ENCODE data around the gene CXCR1.
"Not testable (repeated sequence)": the region's sequence is repeated elsewhere in the genome, so short reads cannot be mapped to it uniquely, and the experiment has no call there.

Gene CXCR1

GRCh38 chr2:218166791-218167190 lies at the start of gene CXCR1:
Gene CXCR1 (minus strand): TSS chr2:218166962. CDS start chr2:218165211, 1,751 bp downstream.
- DNase-seq (ENCODE audit: low spot score) = no peak

DNA sequence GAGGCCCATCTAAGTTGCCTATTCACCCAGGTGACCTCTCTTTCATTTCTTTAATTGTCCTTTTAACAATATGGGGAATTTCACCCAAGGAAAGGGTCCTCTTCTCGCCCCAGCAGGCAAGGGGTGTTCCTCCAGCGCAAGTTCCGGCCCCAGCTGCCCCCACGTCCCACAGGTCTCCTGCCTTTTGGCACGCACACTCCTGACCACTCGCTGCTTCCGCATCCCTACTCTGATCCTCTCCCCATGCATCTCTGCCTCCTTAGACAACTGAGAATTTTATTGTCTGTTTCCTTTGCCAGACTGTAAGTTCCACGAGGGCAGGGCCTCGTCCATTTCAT lies 49.5 kb upstream of the CXCR1 start:
- no peak for DNase-seq (ENCODE audit: low spot score)

- DNase-seq (ENCODE audit: low spot score) = no peak
Observed at GRCh38 chr2:218214116-218214515, 47.4 kb upstream of the CXCR1 start.

DNA sequence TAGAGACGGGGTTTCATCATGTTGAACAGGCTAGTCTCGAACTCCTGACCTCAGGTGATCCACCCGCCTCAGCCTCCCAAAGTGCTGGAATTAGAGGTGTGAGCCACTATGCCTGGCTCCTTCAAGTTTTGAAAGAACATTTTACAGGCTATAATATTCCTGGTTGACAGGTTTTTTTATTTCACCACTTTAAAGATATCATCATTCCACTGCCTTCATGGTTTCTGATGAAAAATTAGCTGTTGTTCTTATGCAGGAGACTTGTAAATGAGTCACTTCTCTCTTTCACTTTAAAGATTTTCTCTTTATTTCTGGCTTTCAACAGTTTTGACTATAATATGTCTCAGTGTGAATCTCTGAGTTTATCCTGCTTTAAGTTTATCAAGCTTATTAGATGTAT lies 42.3 kb upstream of the CXCR1 start:
- no peak for DNase-seq (ENCODE audit: low spot score)

DNA sequence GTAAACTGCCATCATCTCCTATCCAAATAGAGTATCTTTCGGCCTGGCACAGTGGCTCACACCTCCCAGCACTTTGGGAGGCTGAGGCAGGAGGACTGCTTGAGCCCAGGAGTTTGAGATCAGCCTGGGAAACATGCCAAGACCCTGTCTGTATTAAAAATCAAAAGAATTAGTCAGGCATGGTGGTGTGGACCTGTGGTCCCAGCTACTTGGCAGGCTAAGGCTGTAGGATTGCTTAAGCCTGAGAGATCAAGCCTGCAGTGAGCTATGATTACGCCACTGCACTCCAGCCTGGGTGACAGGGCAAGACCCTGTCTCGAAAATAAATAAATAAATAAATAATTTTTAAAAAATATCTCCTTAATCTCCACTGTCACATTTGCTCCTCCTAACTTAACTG lies 35.5 kb upstream of the CXCR1 start:
- DNase-seq (ENCODE audit: low spot score) = no peak

GRCh38 chr2:218196974-218197373 lies 30.2 kb upstream of the CXCR1 start:
- DNase-seq (ENCODE audit: low spot score) = no peak

- DNase-seq (ENCODE audit: low spot score) = no peak
Observed at GRCh38 chr2:218194880-218195279, 28.1 kb upstream of the CXCR1 start.

DNA sequence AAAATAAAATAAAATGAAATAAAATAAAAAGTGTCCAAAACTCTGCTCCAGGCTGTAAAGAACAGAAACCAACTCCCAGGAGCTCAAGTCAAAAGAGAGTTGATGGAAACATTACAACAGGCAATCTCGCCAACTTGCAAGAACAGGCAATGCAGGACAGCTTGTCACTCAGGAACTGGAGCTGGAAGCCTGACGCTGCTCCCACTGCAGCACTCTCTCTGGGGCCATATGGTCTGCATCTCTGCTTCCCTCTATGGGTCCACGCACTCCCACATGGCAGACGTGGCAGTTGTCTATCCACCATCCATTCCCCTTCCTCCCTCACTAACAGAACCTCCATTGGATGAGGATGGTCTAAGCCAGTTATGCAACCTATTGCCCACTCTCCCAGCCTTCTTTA lies 26.9 kb upstream of the CXCR1 start:
- DNase-seq (ENCODE audit: low spot score) = no peak

- DNase-seq (ENCODE audit: low spot score) = no peak
Observed at GRCh38 chr2:218192902-218193430, 26.2 kb upstream of the CXCR1 start.

DNA sequence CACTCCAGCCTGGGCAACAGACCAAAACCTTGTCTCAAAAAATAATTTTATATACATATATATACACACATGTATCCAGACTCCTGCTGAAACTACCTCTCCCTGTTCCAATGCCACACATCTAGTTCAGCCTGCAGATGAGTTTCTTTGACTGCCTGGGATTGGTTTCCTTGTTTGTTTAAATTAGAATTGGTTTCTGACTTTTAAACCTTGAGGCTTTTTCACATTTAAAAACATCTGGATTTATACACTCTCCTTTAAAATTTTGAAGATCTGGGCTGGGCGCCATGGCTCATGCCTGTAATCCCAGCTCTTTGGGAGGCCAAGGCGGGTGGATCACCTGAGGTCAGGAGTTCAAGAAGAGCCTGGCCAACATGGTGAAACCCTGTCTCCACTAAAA lies 21.8 kb upstream of the CXCR1 start:
- DNase-seq (ENCODE audit: low spot score) = no peak

- DNase-seq (ENCODE audit: low spot score) = no peak
Observed at GRCh38 chr2:218187296-218188015, 20.7 kb upstream of the CXCR1 start.

DNA sequence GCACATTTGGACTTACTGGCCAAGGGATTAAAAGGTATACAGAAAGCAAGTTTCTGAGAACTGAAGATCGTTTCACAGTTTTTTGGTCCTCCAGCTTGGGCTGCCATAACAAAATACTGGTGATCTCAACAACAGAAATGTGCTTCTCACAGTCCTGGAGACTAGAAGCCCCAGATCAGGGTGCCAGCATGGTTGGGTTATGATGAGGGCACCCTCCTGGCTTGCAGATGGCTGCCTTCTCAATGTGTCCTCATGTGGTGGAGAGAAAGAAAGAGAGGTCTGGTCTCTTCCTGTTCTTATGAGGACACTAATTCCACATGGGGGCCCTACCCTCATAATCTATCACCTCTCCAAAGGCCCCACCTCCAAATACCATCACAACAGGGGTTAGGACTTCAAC lies 20.1 kb upstream of the CXCR1 start:
- no peak for DNase-seq (ENCODE audit: low spot score)

DNA sequence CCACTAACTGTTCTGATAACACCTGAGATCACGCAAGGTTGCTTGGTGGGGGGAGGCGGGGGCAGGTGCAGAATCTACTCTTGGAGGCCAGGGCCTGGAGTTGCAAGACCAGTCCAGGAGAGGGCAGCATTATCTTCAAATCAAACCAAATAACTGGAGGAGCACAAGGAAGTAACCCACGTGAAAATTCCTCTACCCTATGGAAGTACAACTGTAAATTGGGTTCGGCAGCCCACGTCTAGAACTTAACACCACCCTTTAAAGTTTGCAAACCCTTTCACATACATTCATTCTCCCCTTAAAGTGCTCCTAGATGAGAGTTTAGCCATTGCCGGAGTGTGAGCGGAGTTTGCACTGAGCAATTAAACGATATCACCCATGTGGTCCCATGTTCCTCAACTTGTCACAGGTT lies 19.6 kb upstream of the CXCR1 start:
- peak; percentile 32 for DNase-seq (ENCODE audit: low spot score)

- DNase-seq (ENCODE audit: low spot score) = no peak
Observed at GRCh38 chr2:218184331-218184730, 17.6 kb upstream of the CXCR1 start.

DNA sequence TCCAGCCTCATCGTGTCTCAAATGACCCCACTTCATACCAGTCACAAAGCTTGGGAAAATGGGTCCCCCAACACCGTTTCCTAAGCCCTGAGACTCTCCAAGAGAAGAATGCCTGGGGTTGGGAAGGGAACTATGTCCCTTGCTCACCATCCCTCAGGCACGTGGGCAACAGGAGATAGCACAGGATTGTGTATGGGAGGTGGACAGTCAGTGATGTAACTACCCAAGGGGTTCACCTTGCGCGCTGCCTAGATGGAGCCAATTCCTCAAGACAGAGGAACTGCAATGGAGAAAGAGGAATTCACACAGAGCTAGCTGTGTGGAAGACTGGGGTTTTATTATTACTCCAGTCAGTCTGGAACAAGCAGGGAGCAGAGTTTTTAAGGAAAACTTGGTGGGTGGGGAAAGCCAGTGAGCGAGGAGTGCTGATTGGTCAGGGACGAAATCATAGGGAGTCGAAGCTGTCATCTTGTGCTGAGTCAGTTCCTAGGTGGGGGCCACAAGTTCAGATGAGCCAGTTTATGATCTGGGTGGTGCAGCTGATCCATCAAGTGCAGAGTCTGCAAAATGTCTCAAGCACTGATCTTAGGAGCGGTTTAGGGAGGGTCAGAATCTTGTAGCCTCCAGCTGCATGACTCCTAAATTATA lies 13.8 kb upstream of the CXCR1 start:
- DNase-seq (ENCODE audit: low spot score) = no peak

GRCh38 chr2:218179782-218180181 lies 13.0 kb upstream of the CXCR1 start:
- no peak for DNase-seq (ENCODE audit: low spot score)

- no peak for DNase-seq (ENCODE audit: low spot score)
Observed at GRCh38 chr2:218172845-218173244, 6.1 kb upstream of the CXCR1 start.

DNA sequence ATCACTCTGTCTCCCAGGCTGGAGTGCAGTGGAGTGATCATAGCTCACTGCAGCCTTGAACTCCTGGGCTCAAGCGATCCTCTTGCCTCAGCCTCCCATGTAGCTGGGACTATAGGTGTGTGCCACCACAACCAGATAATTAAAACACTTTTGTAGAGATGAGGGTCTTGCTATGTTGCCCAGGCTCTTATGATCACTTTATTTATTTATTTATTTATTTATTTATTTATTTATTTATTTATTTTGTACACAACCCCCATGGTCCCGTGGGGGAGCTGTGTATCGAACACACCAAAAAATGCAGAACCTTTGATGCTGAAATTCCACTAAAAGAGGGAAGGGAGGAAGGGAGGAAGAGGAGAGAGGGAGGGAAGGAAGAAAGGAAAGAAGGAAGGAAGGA lies 5.0 kb upstream of the CXCR1 start:
- not testable (repeated sequence) for DNase-seq (ENCODE audit: low spot score)

- DNase-seq (ENCODE audit: low spot score) = no peak
Observed at GRCh38 chr2:218169757-218170546, 3.2 kb upstream of the CXCR1 start.

DNA sequence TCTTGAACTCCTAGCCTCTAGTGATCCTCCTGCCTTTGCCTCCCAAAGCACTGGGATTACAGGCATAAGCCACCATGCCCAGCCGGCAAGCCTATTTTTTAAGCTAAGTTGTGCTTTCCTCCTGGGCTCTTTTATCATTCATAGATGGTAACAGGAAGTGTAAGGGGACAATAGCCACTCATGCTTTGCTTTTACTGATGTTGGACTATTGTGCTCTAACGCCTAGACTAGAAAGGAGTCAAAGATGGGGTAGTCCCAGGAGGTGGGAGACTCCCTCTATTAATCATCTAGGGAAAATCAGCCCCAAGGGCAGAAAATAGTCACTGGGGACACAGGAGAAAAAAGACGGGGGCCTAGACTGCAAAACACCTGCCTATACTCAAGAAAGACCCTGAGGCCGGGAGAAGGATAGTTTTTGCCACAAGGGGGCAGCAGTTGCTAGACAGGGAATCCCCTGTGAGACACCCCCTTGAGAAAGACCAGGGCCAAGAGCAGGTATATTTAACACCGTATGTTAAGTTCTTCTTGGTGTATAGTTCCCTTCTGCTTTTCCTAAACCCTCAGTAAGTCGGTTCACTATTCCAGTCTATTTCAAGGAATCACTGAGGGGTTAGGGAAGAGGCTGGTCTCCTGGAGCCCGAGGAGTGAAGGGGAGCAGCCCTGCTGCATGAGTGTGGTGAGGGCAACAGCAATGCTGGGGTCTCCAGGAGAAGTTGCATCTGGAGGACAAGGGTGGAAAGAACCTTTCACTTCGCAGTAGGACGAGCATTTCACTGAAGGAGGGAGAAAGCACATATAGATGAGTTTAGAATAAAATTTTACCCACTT lies 2.1 kb upstream of the CXCR1 start:
- no peak for DNase-seq (ENCODE audit: low spot score)

DNA sequence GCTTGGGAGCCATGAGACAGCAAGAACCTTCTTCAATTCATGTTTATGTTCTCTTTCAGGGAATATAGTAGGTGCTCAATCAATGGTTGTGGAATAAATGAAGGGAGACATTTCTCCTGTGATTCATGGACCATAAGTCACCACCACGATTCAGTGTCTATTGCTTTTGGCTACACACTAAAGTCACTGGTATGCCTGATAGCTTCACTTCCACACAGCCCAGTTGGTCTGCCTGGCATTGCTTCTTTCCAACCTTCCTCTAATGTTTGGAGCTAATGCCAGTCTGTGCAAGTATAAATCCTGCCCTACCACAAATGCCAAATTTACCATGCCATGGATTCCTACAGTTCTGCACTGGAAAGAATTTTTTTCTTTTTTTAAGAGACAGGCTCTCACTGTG lies 1.3 kb upstream of the CXCR1 start:
- no peak for DNase-seq (ENCODE audit: low spot score)

GRCh38 chr2:218162814-218163213 lies 3.9 kb downstream of the CXCR1 start:
- DNase-seq (ENCODE audit: low spot score) = no peak

Measured in globus pallidus (tissue), 1 donor.